ENCODE results near the gene DAB2.

GRCh38 chr5:39349484-39349883 lies 75.3 kb downstream of the DAB2 start:
- TF ChIP-seq, protein P1, sequence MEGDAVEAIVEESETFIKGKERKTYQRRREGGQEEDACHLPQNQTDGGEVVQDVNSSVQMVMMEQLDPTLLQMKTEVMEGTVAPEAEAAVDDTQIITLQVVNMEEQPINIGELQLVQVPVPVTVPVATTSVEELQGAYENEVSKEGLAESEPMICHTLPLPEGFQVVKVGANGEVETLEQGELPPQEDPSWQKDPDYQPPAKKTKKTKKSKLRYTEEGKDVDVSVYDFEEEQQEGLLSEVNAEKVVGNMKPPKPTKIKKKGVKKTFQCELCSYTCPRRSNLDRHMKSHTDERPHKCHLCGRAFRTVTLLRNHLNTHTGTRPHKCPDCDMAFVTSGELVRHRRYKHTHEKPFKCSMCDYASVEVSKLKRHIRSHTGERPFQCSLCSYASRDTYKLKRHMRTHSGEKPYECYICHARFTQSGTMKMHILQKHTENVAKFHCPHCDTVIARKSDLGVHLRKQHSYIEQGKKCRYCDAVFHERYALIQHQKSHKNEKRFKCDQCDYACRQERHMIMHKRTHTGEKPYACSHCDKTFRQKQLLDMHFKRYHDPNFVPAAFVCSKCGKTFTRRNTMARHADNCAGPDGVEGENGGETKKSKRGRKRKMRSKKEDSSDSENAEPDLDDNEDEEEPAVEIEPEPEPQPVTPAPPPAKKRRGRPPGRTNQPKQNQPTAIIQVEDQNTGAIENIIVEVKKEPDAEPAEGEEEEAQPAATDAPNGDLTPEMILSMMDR (IDR thresholded peaks at IDR 0.05; ENCODE audit: control extremely low read depth in 1 of 3, insufficient read depth in 1 of 3, low read depth in 1 of 3, low read length in 3 of 3) = no peak
- TF ChIP-seq EZH2 (IDR thresholded peaks at IDR 0.05; ENCODE audit: low read depth, low read length, severe bottlenecking) = no peak
- no peak for TF ChIP-seq POLR2AphosphoS5 (IDR thresholded peaks at IDR 0.05; ENCODE audit: low read depth, low read length)
- no peak for TF ChIP-seq GTF2F1 (IDR thresholded peaks at IDR 0.05; ENCODE audit: borderline replicate concordance, low read depth, low read length)
- no peak for TF ChIP-seq SAP30 (IDR thresholded peaks at IDR 0.05; ENCODE audit: insufficient read depth, insufficient replicate concordance, low read length)
- no peak for TF ChIP-seq POLR2A (IDR thresholded peaks at IDR 0.05; ENCODE audit: control extremely low read depth in 1 of 2, low read depth in 2 of 2, low read length in 2 of 2)
- no peak for TF ChIP-seq RNF2 (IDR thresholded peaks at IDR 0.05; ENCODE audit: borderline replicate concordance, low read depth, low read length, missing control alignments, poor library complexity, severe bottlenecking)
- TF ChIP-seq BRCA1 (IDR thresholded peaks at IDR 0.05; ENCODE audit: low read depth, low read length) = no peak
- TF ChIP-seq EP300 (IDR thresholded peaks at IDR 0.05; ENCODE audit: borderline replicate concordance in 1 of 2, low read depth in 2 of 2, low read length in 2 of 2) = no peak
